Caco-2 (cell line): ENCODE results near the gene GALNT12. TPM values are rescaled to one million over a fixed set of nuclear protein-coding genes. Genes with fewer than 3 reads are reported as not detected.
A peak's percentile ranks its signal among the peaks of the same experiment; 100 is the strongest.

ENCODE experiments used
- BruUV-seq: library from RNA; stranded (reverse); fragments of 400-500 nt; replicated peaks from 2 replicates; lab custom pipeline; 2021; lab: Mats Ljungman, UMichigan
- CTCF ChIA-PET: fragments of 300-600 bp; sonication (Branson Sonifier 250); formaldehyde crosslinking; loops from one replicate; lab custom pipeline; 2022; ENCODE audit warnings: antibody characterized with exemption; lab: Charles Lee
- POLR2A ChIA-PET: fragments of 300-600 bp; sonication (Branson Sonifier 250); formaldehyde crosslinking; loops from one replicate; lab custom pipeline; 2022; ENCODE audit warnings: antibody characterized with exemption; lab: Charles Lee
- DNase-seq, 2 experiments: peaks; one replicate each; pipeline versions ENCODE4 v3.0.0 to v3.0.0-alpha.2; 2020 to 2022
- H3K27me3 ChIP-seq: replicated peaks from 2 replicates; pipeline ENCODE4 v1.6.0; 2011; ENCODE audit warnings: low read length; ENCODE audit not compliant: control insufficient read depth, insufficient read depth
- H3K36me3 ChIP-seq: 2 replicates; pipeline ENCODE4 v1.5.1; 2011; ENCODE audit warnings: low read length; ENCODE audit not compliant: control insufficient read depth, insufficient read depth
- H3K4me1 ChIP-seq: fragments of 250-450 bp; sonication (Bioruptor Pico); 2 replicates; pipeline ENCODE4 v1.5.1; 2020; ENCODE audit warnings: mild to moderate bottlenecking
- H3K4me3 ChIP-seq: 2 replicates; pipeline ENCODE4 v1.5.1; 2011; ENCODE audit warnings: low read depth, mild to moderate bottlenecking, control low read depth, low read length
- H3K9me3 ChIP-seq: fragments of 250-450 bp; sonication (Bioruptor Pico); 2 replicates; pipeline ENCODE4 v1.5.1; 2020; ENCODE audit warnings: mild to moderate bottlenecking, moderate library complexity
- H3K27ac Mint-ChIP-seq: one replicate; pipeline ENCODE4 v1.8.0; 2022; ENCODE audit warnings: mixed read lengths; ENCODE audit not compliant: unreplicated experiment
- H3K27me3 Mint-ChIP-seq: one replicate; pipeline ENCODE4 v1.8.0; 2022; ENCODE audit warnings: mixed read lengths; ENCODE audit not compliant: insufficient read depth, unreplicated experiment
- H3K36me3 Mint-ChIP-seq: one replicate; pipeline ENCODE4 v1.8.0; 2022; ENCODE audit warnings: mild to moderate bottlenecking, mixed read lengths; ENCODE audit not compliant: insufficient read depth, unreplicated experiment
- H3K4me1 Mint-ChIP-seq: one replicate; pipeline ENCODE4 v1.8.0; 2022; ENCODE audit warnings: low read depth, mixed read lengths; ENCODE audit not compliant: unreplicated experiment
- H3K4me3 Mint-ChIP-seq: one replicate; pipeline ENCODE4 v1.8.0; 2022; ENCODE audit warnings: mild to moderate bottlenecking, moderate library complexity, mixed read lengths; ENCODE audit not compliant: unreplicated experiment
- H3K9me3 Mint-ChIP-seq: one replicate; pipeline ENCODE4 v1.8.0; 2022; ENCODE audit warnings: mixed read lengths; ENCODE audit not compliant: unreplicated experiment
- CTCF ChIP-seq, 2 experiments: fragments of 200-600 bp in 1 of 2; IDR thresholded peaks; 1 replicate in 1 of 2; 2 replicates in 1 of 2; pipeline versions ENCODE4 v1.5.1 to v1.8.0; 2011 to 2022; ENCODE audit warnings: antibody characterized with exemption in 1 of 2, control low read depth in 1 of 2, inconsistent platforms in 1 of 2, low read depth in 1 of 2, low read length in 1 of 2, mild to moderate bottlenecking in 1 of 2, moderate library complexity in 1 of 2; ENCODE audit not compliant: insufficient read depth in 1 of 2, severe bottlenecking in 1 of 2, unreplicated experiment in 1 of 2
- intact Hi-C: fragments of 100-400 bp; cut with micrococcal nuclease; formaldehyde crosslinking; loops from one replicate; pipeline ENCODE4 v1.10.0; 2022; ENCODE audit not compliant: unreplicated experiment
- total RNA-seq: library from RNA; stranded (reverse); gene quantifications from 2 replicates; pipeline ENCODE4 v1.2.3, GENCODE V29; 2022

The GALNT12 gene
- total RNA-seq, 1 experiment from 2014 or later = 3.6 TPM

GRCh38 chr9:98805506-98806272, 1.8 kb upstream of the GALNT12 start:
- Mint-ChIP-seq H3K4me1 (peaks cover 30% of the 10 kb centered on the region), H3K27me3 (no peaks in the 10 kb centered on the region), H3K9me3 (no peaks in the 10 kb centered on the region), H3K27ac (no peak overlapping the region), H3K4me3 (no peak overlapping the region), H3K36me3 (no peaks in the 10 kb centered on the region)
- CTCF ChIA-PET = interaction anchor here (0.5 to 0.8 kb wide), 2 partner anchors 335 to 400 kb away, joined by 5 to 7 read pairs; no protein-coding TSS in a partner anchor
- Histone ChIP-seq H3K4me1 (peaks cover 33% of the 10 kb centered on the region), H3K4me3 (no peak overlapping the region), H3K36me3 (no peaks in the 10 kb centered on the region), H3K9me3 (no peaks in the 10 kb centered on the region), H3K27me3 (no peaks in the 10 kb centered on the region; the same call in 1 of the 2 replicates)
- TF ChIP-seq CTCF (IDR thresholded peaks at IDR 0.05; ENCODE audit: insufficient read depth in 1 of 2, low read depth in 1 of 2, low read length in 1 of 2, severe bottlenecking in 1 of 2, unreplicated experiment in 1 of 2) = no peak
- intact Hi-C loops = no loop called here
- no TSS peak for BruUV-seq
- POLR2A ChIA-PET = no interaction called here
- DNase-seq = peak in 1 of 2 experiments; percentile 27

GRCh38 chr9:98806394-98807035, 955 bp upstream of the GALNT12 start:
- Histone ChIP-seq H3K9me3 (no peaks in the 10 kb centered on the region), H3K4me1 (peaks cover 33% of the 10 kb centered on the region), H3K4me3 (no peak overlapping the region), H3K27me3 (no peaks in the 10 kb centered on the region; the same call in 1 of the 2 replicates), H3K36me3 (no peaks in the 10 kb centered on the region)
- Mint-ChIP-seq H3K36me3 (no peaks in the 10 kb centered on the region), H3K4me3 (peak overlapping the region; percentile 80), H3K27me3 (no peaks in the 10 kb centered on the region), H3K4me1 (peaks cover 30% of the 10 kb centered on the region), H3K9me3 (no peaks in the 10 kb centered on the region), H3K27ac (no peak overlapping the region)
- ChIA-PET CTCF (interaction anchor here (0.8 to 1.7 kb wide), 3 partner anchors 11 to 334 kb away, joined by 3 to 7 read pairs (median 5); no protein-coding TSS in a partner anchor), POLR2A (no interaction called here)
- BruUV-seq = no TSS peak
- intact Hi-C loops = no loop called here
- no peak for TF ChIP-seq CTCF (IDR thresholded peaks at IDR 0.05; ENCODE audit: insufficient read depth in 1 of 2, low read depth in 1 of 2, low read length in 1 of 2, severe bottlenecking in 1 of 2, unreplicated experiment in 1 of 2)
- no peak for DNase-seq

GRCh38 chr9:98807814-98808195, 335 bp downstream of the GALNT12 start:
- POLR2A ChIA-PET = interaction anchor here (0.5 kb wide), 1 partner anchor 1110 kb away, joined by 4 read pairs; the partner anchor contains the start of gene XPA
- CTCF ChIA-PET = interaction anchor here (1.7 kb wide), 1 partner anchor 12 kb away, joined by 5 read pairs; no protein-coding TSS in a partner anchor
- peak overlapping the region; percentile 80 for H3K4me3 Mint-ChIP-seq
- Histone ChIP-seq H3K4me1 (peaks cover 33% of the 10 kb centered on the region), H3K27me3 (no peaks in the 10 kb centered on the region), H3K9me3 (no peaks in the 10 kb centered on the region), H3K4me3 (peak overlapping the region; percentile 65), H3K36me3 (no peaks in the 10 kb centered on the region)
- DNase-seq = peak in 1 of 2 experiments; percentile 24
- no TSS peak for BruUV-seq
- H3K36me3 Mint-ChIP-seq = no peaks in the 10 kb centered on the region
- no peaks in the 10 kb centered on the region for H3K27me3 Mint-ChIP-seq
- TF ChIP-seq CTCF (IDR thresholded peaks at IDR 0.05; ENCODE audit: insufficient read depth in 1 of 2, low read depth in 1 of 2, low read length in 1 of 2, severe bottlenecking in 1 of 2, unreplicated experiment in 1 of 2) = no peak
- peaks cover 4% of the 10 kb centered on the region for H3K9me3 Mint-ChIP-seq
- H3K27ac Mint-ChIP-seq = no peak overlapping the region
- H3K4me1 Mint-ChIP-seq = peaks cover 30% of the 10 kb centered on the region
- intact Hi-C loops = no loop called here
